ENCODE measurements around the gene KMT2B.

DNA sequence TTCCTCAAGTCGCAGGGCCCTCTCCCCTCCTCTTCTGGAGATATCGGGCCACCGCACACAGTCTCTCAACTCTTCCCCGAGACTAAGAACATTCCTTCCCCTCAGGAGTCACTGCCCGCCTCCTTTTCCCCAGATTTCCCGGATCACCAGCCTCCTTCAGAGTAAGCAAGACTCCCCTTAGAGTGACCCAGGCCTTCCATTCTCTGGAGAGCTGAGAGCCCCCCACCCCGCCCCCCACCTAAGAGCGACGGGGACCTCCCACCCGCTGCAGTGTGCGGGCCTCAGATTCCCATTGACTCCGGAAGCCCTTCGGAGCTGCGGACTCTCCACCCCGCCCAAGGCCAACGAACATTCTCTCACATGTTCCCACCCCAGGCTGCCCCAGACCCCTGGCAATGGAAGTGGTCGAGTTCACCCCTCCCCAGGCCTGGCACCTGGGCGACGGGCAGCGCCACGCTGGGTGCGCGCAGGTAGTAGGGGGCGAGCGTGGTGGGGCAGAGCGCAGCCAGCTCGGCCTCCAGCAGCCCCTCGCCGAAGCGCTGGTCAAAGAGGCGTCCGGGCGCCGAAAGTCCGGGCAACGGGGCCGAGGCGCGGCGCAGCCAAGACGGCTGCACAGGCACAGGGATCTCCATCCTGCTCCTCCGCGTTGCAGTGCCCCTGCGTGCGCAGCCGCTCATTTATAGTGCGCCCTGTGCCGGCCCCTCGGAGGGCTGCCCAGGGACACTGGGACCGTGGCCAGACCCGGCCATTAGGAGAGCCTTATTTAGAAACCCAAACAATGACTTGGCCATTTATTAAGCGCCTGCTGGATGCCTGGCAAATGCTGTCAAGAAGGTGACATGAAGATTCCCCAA, 38.8 kb downstream of the KMT2B start, which contains the start of gene HSPB6:
- TF ChIP-seq CTCF (IDR thresholded peaks at IDR 0.05): no peak
- TF ChIP-seq POLR2A (IDR thresholded peaks at IDR 0.05): peak; percentile 71 to 74
